IPS-NIHi11 (cell line): ENCODE data around the gene HADHB.
"Not testable (repeated sequence)": the region's sequence is repeated elsewhere in the genome, so short reads cannot be mapped to it uniquely, and the experiment has no call there.

Experiments used
- DNase-seq: peaks from one replicate; pipeline ENCODE4 v3.0.0; 2012; ENCODE audit warnings: mixed read lengths, low spot score

HADHB gene

DNA sequence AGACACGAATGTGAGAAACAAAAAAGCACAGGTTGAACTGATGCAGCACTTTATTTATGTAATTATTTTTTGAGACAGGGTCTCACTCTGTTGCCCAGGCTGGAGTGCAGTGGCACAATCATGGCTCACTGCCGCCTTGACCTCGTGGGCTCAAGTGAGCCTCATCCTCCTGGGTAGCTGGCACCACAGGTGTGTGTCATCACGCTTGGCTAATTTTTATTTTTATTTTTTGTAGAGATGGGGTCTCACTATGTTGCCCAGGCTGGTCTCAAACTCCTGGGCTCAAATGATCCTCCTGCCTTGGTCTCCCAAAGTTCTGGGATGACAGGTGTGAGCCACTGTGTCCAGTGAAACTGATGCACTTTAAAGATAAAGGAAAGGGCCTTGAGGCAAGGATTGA is 84.3 kb downstream of the HADHB start:
- DNase-seq: not testable (repeated sequence)

DNA sequence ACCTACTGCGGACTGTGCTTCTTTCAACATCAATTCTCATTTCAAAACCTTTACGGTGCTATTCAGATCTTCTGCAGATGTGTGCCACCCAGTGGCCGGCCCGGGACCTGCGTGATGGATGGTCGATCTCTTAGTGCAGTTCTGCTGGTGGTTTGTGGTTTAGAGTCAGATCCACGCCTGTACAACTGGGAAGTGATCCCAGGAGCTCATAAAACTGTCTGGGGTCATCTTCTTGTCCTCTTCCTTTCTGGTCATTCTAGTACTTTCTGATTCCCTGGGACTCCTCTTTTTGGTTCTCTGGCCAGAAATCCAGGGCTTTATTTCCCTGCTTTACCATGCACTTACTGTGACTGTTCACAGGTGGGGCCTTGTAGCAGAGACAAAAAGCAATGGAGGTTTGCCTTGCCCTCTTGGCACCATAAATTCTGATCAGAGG is 85.4 kb downstream of the HADHB start:
- DNase-seq: peak; percentile 80

DNA sequence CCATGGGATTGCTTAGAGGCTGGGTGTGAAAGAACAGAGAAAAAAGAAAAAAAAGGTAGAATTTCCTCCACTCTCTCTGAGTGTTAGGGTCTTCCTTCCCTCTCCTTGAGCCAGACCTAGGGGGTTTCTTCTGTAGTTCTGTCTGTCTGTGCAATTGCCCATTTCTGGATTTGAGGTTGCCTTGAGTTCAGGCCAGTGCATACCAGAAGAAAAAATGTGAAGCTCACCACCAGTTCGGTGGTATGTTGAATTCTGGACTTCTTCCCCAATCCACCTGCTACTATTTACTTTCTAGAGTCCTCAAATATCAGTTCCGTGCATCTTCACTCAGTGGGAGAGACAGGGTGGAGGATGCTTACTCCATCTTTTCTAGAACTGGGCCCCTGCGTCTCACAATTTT is 85.9 kb downstream of the HADHB start:
- DNase-seq: no peak

DNA sequence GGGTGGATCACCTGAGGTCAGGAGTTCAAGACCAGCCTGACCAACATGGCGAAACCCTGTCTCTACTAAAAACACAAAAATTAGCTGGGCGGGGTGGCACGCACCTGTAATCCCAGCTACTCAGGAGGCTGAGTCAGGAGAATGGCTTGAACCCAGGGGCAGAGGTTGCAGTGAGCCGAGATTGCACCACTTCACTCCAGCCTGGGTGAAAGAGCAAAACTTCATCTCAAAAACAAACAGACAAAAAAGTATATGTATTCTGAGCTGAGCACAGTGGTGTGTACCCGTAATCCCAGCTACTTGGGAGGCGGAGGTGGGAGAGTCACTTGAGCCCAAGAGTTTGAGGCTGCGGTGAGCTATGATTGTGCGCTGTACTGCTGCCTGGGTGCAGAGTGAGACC is 86.6 kb downstream of the HADHB start:
- DNase-seq: not testable (repeated sequence)

DNA sequence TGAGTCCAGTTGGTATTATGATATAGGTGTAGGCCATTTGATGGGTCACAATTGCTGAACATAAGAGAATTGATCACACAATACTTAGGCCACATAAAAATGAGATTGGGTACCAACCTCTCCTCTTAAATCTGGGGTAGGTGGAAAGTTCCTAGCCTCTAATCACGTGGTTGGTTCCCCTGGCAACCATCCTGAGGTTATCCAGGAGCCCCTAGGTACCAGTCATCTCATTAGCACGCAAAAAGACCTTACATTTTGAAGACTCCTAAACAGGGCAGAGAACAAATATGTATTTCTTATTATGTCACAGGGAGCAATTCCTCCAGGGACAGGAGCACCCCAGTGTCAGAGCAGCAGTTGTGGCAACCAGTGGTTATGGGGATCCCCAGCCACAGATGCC is 88.6 kb downstream of the HADHB start:
- no peak for DNase-seq

DNA sequence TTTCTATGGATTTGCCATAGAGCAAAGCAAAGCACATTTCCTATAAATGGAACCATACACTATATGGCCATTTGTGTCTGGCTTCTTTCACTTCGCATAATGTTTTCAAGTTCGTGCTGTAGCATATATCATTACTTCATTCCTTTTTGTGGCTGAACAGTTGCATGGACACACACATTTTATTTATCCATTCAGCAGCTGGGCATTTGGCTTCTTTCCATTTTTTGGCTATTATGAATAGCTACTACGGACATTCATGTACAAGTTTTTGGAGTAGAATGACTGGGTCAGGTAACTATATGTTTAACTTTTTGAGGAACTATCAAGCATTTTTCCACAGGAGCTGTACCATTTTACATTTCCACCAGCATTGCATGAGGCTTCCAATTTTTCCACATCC is 90.5 kb downstream of the HADHB start:
- DNase-seq: no peak

DNA sequence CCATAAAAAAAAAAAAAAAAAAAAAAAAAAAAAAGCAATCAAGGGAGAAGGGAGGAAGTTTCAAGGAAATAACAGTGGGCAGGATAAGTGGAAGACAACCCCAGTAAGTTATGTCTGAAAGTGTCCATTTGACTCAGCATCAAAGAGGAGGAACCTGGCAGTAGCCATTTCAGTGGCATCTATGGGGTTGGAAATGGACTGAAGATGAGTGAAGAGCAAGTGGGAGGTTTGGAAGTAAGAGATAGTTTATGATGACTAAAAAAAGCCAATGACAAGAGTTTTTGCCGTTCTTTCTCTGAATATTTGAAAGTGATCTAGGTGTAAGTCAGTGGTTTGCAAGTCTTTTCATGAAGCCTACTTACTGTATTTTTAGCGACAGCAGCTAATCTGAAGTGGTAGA is 92.0 kb downstream of the HADHB start:
- no peak for DNase-seq

DNA sequence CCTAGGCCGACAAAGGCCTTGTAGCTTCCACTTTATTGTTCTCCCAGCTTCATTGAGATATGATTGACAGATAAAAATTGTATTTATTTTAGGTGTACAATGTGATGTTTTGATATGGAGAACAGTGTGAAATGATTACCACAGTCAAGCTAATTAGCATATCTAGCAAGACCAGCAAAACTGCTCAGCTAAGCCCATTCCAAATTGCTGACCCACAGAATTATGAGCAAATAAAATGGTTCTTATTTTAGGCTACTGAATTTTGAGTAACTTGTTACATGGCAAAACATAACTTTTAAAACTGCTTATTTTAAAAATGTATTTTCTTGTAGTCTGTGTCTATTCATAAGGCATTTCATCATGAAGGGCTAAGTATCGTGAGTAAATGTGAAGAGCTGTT is 92.6 kb downstream of the HADHB start:
- DNase-seq: no peak
